Panc1 (cell line): Measurements from ENCODE around the gene SH3RF2. TPM values are rescaled to one million over a fixed set of nuclear protein-coding genes. Genes with fewer than 3 reads are reported as not detected.
A peak's percentile ranks its signal among the peaks of the same experiment; 100 is the strongest.

ENCODE experiments used
- ATAC-seq: fragments of 200-7000 bp; cut with Tn5 transposase; 2 replicates; pipeline ENCODE4 v1.9.1; 2020; ENCODE audit warnings: mild to moderate bottlenecking, moderate library complexity
- BruUV-seq: library from RNA; stranded (reverse); fragments of 400-500 nt; replicated peaks from 2 replicates; lab custom pipeline; 2021; lab: Mats Ljungman, UMichigan
- CTCF ChIA-PET: fragments of 300-600 bp; sonication (Branson Sonifier 250); formaldehyde crosslinking; loops from one replicate; lab custom pipeline; 2022; ENCODE audit warnings: antibody characterized with exemption; lab: Charles Lee
- POLR2A ChIA-PET: fragments of 300-600 bp; sonication (Branson Sonifier 250); formaldehyde crosslinking; loops from one replicate; lab custom pipeline; 2022; ENCODE audit warnings: antibody characterized with exemption; lab: Charles Lee
- DNase-seq: peaks from one replicate; pipeline ENCODE4 v3.0.0-alpha.2; 2010; ENCODE audit warnings: low read depth, low spot score
- H3K27ac ChIP-seq: 2 replicates; pipeline ENCODE4 v1.5.1; 2011; ENCODE audit warnings: mild to moderate bottlenecking, low read length, inconsistent platforms
- H3K27me3 ChIP-seq: fragments of 200-500 bp; sonication (Bioruptor generic); 2 replicates; pipeline ENCODE4 v1.6.0; 2014; ENCODE audit warnings: low read length, inconsistent platforms; ENCODE audit not compliant: control insufficient read depth, insufficient read depth
- H3K36me3 ChIP-seq: fragments of 200-500 bp; sonication (Bioruptor generic); 2 replicates; pipeline ENCODE4 v1.5.1; 2014; ENCODE audit warnings: inconsistent platforms, mild to moderate bottlenecking, low read length, moderate library complexity; ENCODE audit not compliant: control insufficient read depth, insufficient read depth
- H3K4me1 ChIP-seq: 2 replicates; pipeline ENCODE4 v1.5.1; 2011; ENCODE audit warnings: inconsistent platforms, mild to moderate bottlenecking, low read length, moderate library complexity; ENCODE audit not compliant: control insufficient read depth, insufficient read depth
- H3K4me3 ChIP-seq, 2 experiments: 2 replicates each; pipeline ENCODE4 v1.5.1; 2011 to 2012; ENCODE audit warnings: low read depth in 2 of 2, low read length in 2 of 2, mild to moderate bottlenecking in 2 of 2, inconsistent platforms in 1 of 2, moderate library complexity in 1 of 2
- H3K9me3 ChIP-seq: fragments of 200-500 bp; sonication (Bioruptor generic); 2 replicates; pipeline ENCODE4 v1.5.1; 2014; ENCODE audit warnings: low read depth, mild to moderate bottlenecking, inconsistent platforms, low read length, moderate library complexity; ENCODE audit not compliant: control insufficient read depth, insufficient read depth
- CTCF ChIP-seq: fragments of 450-650 bp; IDR thresholded peaks from 2 replicates; pipeline ENCODE4 v1.5.1; 2017; ENCODE audit warnings: mild to moderate bottlenecking
- POLR2AphosphoS5 ChIP-seq: IDR thresholded peaks from 2 replicates; pipeline ENCODE4 v1.6.1; 2012; ENCODE audit warnings: mild to moderate bottlenecking, low read depth, low read length, moderate library complexity
- SIN3A ChIP-seq: IDR thresholded peaks from 2 replicates; pipeline ENCODE4 v1.6.1; 2012; ENCODE audit warnings: low read depth, mild to moderate bottlenecking, low read length, moderate library complexity, borderline replicate concordance; ENCODE audit not compliant: insufficient read depth
- TCF7L2 ChIP-seq: IDR thresholded peaks from 2 replicates; pipeline ENCODE4 v1.6.1; 2011; ENCODE audit warnings: mild to moderate bottlenecking, low read depth, low read length, inconsistent platforms
- in situ Hi-C: cut with HindIII; loops from 2 replicates; pipeline ENCODE4 v1.10.0; 2016; ENCODE audit warnings: low sequenced_read_pairs, low pct_unique_long_range_greater_than_20kb
- intact Hi-C: fragments of 100-400 bp; cut with micrococcal nuclease; formaldehyde crosslinking; loops from one replicate; pipeline ENCODE4 v1.10.0; 2022; ENCODE audit not compliant: unreplicated experiment
- total RNA-seq: library from RNA; stranded (reverse); gene quantifications from one replicate; pipeline ENCODE4 v1.2.1, GENCODE V29; 2021; ENCODE audit not compliant: unreplicated experiment
- TF ChIP-seq, protein P1 (sequence below), 2 experiments: IDR thresholded peaks; 2 replicates each; pipeline ENCODE4 v1.6.1; 2011 to 2012; ENCODE audit warnings: low read depth in 2 of 2, control low read depth in 1 of 2, low read length in 1 of 2, mild to moderate bottlenecking in 1 of 2, moderate library complexity in 1 of 2; ENCODE audit not compliant: insufficient read depth in 1 of 2

SH3RF2 gene
- total RNA-seq, 1 experiment from 2014 or later = 23.1 TPM

DNA sequence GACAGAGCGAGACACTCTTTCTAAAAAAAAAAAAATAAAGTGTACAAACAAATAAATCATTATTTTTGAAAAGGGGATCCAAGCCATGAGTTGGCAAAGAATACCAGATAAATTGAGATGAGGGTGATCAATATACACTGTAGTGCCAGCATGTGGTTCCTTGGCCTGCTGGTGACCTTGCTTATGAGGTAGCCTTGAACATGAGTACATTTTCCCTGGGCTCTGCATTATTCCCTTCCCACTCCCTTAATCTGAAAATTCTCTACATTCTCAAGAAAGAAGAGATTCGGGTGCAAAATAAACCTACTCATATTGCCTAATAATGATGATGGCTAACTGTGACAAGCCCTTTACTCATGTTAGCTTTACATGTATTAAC, 33.3 kb downstream of the SH3RF2 start:
- peaks cover 13% of the 10 kb centered on the region; the same call in 1 of the 2 replicates for H3K4me1 ChIP-seq
- DNase-seq (no peak), ATAC-seq (no peak)
- H3K9me3 ChIP-seq = no peaks in the 10 kb centered on the region
- intact Hi-C loops (no loop called here), in situ Hi-C loops (no loop called here)
- ChIA-PET POLR2A (no interaction called here), CTCF (no interaction called here)
- no peaks in the 10 kb centered on the region for H3K36me3 ChIP-seq
- peak overlapping the region; percentile 20; the same call in 1 of the 2 replicates for H3K27ac ChIP-seq
- TF ChIP-seq POLR2AphosphoS5 (no peak), TCF7L2 (no peak), CTCF (no peak)
- TF ChIP-seq, protein P1, sequence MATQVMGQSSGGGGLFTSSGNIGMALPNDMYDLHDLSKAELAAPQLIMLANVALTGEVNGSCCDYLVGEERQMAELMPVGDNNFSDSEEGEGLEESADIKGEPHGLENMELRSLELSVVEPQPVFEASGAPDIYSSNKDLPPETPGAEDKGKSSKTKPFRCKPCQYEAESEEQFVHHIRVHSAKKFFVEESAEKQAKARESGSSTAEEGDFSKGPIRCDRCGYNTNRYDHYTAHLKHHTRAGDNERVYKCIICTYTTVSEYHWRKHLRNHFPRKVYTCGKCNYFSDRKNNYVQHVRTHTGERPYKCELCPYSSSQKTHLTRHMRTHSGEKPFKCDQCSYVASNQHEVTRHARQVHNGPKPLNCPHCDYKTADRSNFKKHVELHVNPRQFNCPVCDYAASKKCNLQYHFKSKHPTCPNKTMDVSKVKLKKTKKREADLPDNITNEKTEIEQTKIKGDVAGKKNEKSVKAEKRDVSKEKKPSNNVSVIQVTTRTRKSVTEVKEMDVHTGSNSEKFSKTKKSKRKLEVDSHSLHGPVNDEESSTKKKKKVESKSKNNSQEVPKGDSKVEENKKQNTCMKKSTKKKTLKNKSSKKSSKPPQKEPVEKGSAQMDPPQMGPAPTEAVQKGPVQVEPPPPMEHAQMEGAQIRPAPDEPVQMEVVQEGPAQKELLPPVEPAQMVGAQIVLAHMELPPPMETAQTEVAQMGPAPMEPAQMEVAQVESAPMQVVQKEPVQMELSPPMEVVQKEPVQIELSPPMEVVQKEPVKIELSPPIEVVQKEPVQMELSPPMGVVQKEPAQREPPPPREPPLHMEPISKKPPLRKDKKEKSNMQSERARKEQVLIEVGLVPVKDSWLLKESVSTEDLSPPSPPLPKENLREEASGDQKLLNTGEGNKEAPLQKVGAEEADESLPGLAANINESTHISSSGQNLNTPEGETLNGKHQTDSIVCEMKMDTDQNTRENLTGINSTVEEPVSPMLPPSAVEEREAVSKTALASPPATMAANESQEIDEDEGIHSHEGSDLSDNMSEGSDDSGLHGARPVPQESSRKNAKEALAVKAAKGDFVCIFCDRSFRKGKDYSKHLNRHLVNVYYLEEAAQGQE (IDR thresholded peaks at IDR 0.05; ENCODE audit: insufficient read depth in 1 of 2, low read depth in 2 of 2, low read length in 1 of 2) = no peak
- BruUV-seq = no TSS peak
- H3K27me3 ChIP-seq = no peaks in the 10 kb centered on the region
- H3K4me3 ChIP-seq = no peak overlapping the region

DNA sequence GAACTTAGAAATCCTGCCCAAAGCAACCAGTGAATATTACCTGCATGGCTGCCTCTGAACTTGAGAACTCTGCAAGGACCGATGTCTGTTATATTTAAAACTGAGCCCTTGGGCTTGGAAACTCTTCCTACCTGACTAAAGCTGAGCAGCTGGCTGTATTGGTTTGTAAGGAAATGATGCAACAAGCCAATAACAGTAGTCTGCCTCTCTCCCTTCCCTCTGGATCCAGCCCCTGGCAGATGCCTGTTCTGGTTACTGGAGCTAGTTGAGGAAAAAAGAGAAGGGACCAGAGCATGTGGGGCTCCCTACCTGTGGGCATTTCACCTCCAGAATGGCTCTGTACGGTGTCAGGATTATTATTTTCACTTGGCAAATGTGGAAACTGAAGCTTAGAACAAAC, 34.7 kb downstream of the SH3RF2 start:
- DNase-seq (no peak), ATAC-seq (no peak)
- in situ Hi-C loops = no loop called here
- no peaks in the 10 kb centered on the region for H3K36me3 ChIP-seq
- POLR2A ChIA-PET = no interaction called here
- peak overlapping the region; percentile 67; the same call in 1 of the 2 replicates for H3K27ac ChIP-seq
- peaks cover 20% of the 10 kb centered on the region for H3K4me1 ChIP-seq
- CTCF ChIA-PET = no interaction called here
- no peak overlapping the region for H3K4me3 ChIP-seq
- intact Hi-C loops = no loop called here
- BruUV-seq = no TSS peak
- H3K27me3 ChIP-seq = no peaks in the 10 kb centered on the region
- TF ChIP-seq, protein P1 (IDR thresholded peaks at IDR 0.05; ENCODE audit: insufficient read depth in 1 of 2, low read depth in 2 of 2, low read length in 1 of 2) = no peak
- TF ChIP-seq POLR2AphosphoS5 = no peak
- no peak for TF ChIP-seq SIN3A
- no peak for TF ChIP-seq CTCF
- no peak for TF ChIP-seq TCF7L2
- no peaks in the 10 kb centered on the region for H3K9me3 ChIP-seq
